Loucy (cell line): ENCODE measurements around the gene PTH2R.
"Not testable (repeated sequence)": the region's sequence is repeated elsewhere in the genome, so short reads cannot be mapped to it uniquely, and the experiment has no call there.

ENCODE experiments used
- H2AFZ ChIP-seq: fragments of 200-600 bp; sonication (generic); 2 replicates; pipeline ENCODE4 v1.6.0; 2016; ENCODE audit warnings: antibody characterized with exemption, mild to moderate bottlenecking, low read length, moderate library complexity
- H3F3A ChIP-seq: fragments of 200-600 bp; 2 replicates; pipeline ENCODE4 v1.6.0; 2016; ENCODE audit warnings: antibody characterized with exemption, low read depth, mild to moderate bottlenecking
- H3K27me3 ChIP-seq: fragments of 200-600 bp; sonication (generic); 2 replicates; pipeline ENCODE4 v1.6.1; 2014; ENCODE audit warnings: low read length, mild to moderate bottlenecking; ENCODE audit not compliant: insufficient read depth, poor library complexity, severe bottlenecking
- H3K36me3 ChIP-seq: fragments of 200-600 bp; sonication (generic); 2 replicates; pipeline ENCODE4 v1.6.1; 2016; ENCODE audit warnings: low read length; ENCODE audit not compliant: insufficient read depth
- H3K4me1 ChIP-seq: fragments of 200-600 bp; sonication (generic); 2 replicates; pipeline ENCODE4 v1.5.1; 2014; ENCODE audit warnings: low read length, mild to moderate bottlenecking; ENCODE audit not compliant: insufficient read depth, poor library complexity, severe bottlenecking
- H3K4me2 ChIP-seq: fragments of 200-600 bp; sonication (generic); 2 replicates; pipeline ENCODE4 v1.6.0; 2014; ENCODE audit warnings: antibody characterized with exemption, low read length, low read depth, mild to moderate bottlenecking; ENCODE audit not compliant: poor library complexity, severe bottlenecking
- H3K4me3 ChIP-seq: fragments of 200-600 bp; sonication (generic); 2 replicates; pipeline ENCODE4 v1.5.1; 2014; ENCODE audit warnings: low read length, mild to moderate bottlenecking, mixed read lengths; ENCODE audit not compliant: poor library complexity, severe bottlenecking
- H3K79me2 ChIP-seq: fragments of 200-600 bp; sonication (generic); 2 replicates; pipeline ENCODE4 v1.6.1; 2014; ENCODE audit warnings: low read length; ENCODE audit not compliant: insufficient read depth
- H3K9ac ChIP-seq: fragments of 200-600 bp; sonication (generic); 2 replicates; pipeline ENCODE4 v1.6.0; 2014; ENCODE audit warnings: mild to moderate bottlenecking, low read depth, low read length, moderate library complexity; ENCODE audit not compliant: poor library complexity, severe bottlenecking
- H3K9me2 ChIP-seq: fragments of 200-600 bp; sonication (generic); replicated peaks from 2 replicates; pipeline ENCODE4 v1.6.1; 2016; ENCODE audit warnings: low read depth, low read length, mixed read lengths
- H3K9me3 ChIP-seq: fragments of 200-600 bp; sonication (generic); 2 replicates; pipeline ENCODE4 v1.6.1; 2014; ENCODE audit warnings: mild to moderate bottlenecking, antibody characterized with exemption, low read length, low read depth; ENCODE audit not compliant: insufficient read depth
- H4K20me1 ChIP-seq: fragments of 200-600 bp; sonication (generic); 2 replicates; pipeline ENCODE4 v1.6.0; 2014; ENCODE audit warnings: antibody characterized with exemption, low read length, mild to moderate bottlenecking; ENCODE audit not compliant: insufficient read depth, poor library complexity, severe bottlenecking
- CTCF ChIP-seq: fragments of 200-600 bp; sonication (generic); conservative IDR thresholded peaks from 2 replicates; pipeline ENCODE4 v1.5.1; 2014; ENCODE audit warnings: mild to moderate bottlenecking, antibody characterized with exemption, low read length
- EZH2phosphoT487 ChIP-seq: fragments of 200-600 bp; IDR thresholded peaks from 2 replicates; pipeline ENCODE4 v1.6.1; 2018; ENCODE audit warnings: antibody characterized with exemption, mild to moderate bottlenecking, moderate library complexity, borderline replicate concordance

Gene PTH2R

GRCh38 chr2:208467564-208467963 is 61.0 kb downstream of the PTH2R start:
- Histone ChIP-seq H3K4me2 (no peak overlapping the region), H3K27me3 (no peaks in the 10 kb centered on the region), H4K20me1 (no peaks in the 10 kb centered on the region), H3F3A (no peaks in the 10 kb centered on the region), H3K36me3 (no peaks in the 10 kb centered on the region), H3K9ac (no peak overlapping the region), H3K9me3 (no peaks in the 10 kb centered on the region), H3K79me2 (no peaks in the 10 kb centered on the region), H3K4me3 (no peak overlapping the region), H3K9me2 (no peaks in the 10 kb centered on the region), H2AFZ (no peak overlapping the region), H3K4me1 (no peaks in the 10 kb centered on the region)
- TF ChIP-seq CTCF: no peak
- no peak for TF ChIP-seq EZH2phosphoT487

- Histone ChIP-seq H3K9me2 (no peaks in the 10 kb centered on the region), H3K9me3 (no peaks in the 10 kb centered on the region), H3K27me3 (no peaks in the 10 kb centered on the region), H3K79me2 (no peaks in the 10 kb centered on the region), H3K4me2 (no peak overlapping the region), H3K4me1 (no peaks in the 10 kb centered on the region), H3K36me3 (no peaks in the 10 kb centered on the region), H2AFZ (no peak overlapping the region), H3F3A (no peaks in the 10 kb centered on the region), H4K20me1 (no peaks in the 10 kb centered on the region), H3K4me3 (no peak overlapping the region), H3K9ac (no peak overlapping the region)
- TF ChIP-seq CTCF (no peak), EZH2phosphoT487 (no peak)
Measured at GRCh38 chr2:208477741-208478140, 71.1 kb downstream of the PTH2R start.

- Histone ChIP-seq H3K4me2 (no peak overlapping the region), H3K4me1 (no peaks in the 10 kb centered on the region), H3F3A (no peaks in the 10 kb centered on the region), H3K79me2 (no peaks in the 10 kb centered on the region), H3K9me2 (no peaks in the 10 kb centered on the region), H3K9ac (no peak overlapping the region), H2AFZ (no peak overlapping the region), H4K20me1 (no peaks in the 10 kb centered on the region), H3K27me3 (no peaks in the 10 kb centered on the region), H3K9me3 (no peaks in the 10 kb centered on the region), H3K4me3 (no peak overlapping the region), H3K36me3 (no peaks in the 10 kb centered on the region)
- TF ChIP-seq EZH2phosphoT487: no peak
- TF ChIP-seq CTCF: no peak
Measured at GRCh38 chr2:208479342-208479741, 72.8 kb downstream of the PTH2R start.

- H3K4me2 ChIP-seq, H3K9me3 ChIP-seq, H4K20me1 ChIP-seq, H3K27me3 ChIP-seq, H3K9ac ChIP-seq, H3K36me3 ChIP-seq, H3K79me2 ChIP-seq, H3K4me1 ChIP-seq, H3F3A ChIP-seq, H3K9me2 ChIP-seq, H3K4me3 ChIP-seq, H2AFZ ChIP-seq: not testable (repeated sequence)
Measured at GRCh38 chr2:208481945-208482344, 75.4 kb downstream of the PTH2R start.

- H3K36me3 ChIP-seq, H4K20me1 ChIP-seq, H3K4me1 ChIP-seq, H3K4me2 ChIP-seq, H3K79me2 ChIP-seq, H2AFZ ChIP-seq, H3K9me3 ChIP-seq, H3F3A ChIP-seq, H3K9ac ChIP-seq, H3K27me3 ChIP-seq, H3K9me2 ChIP-seq, H3K4me3 ChIP-seq: not testable (repeated sequence)
Measured at GRCh38 chr2:208482453-208483015, 75.9 kb downstream of the PTH2R start.
